Measurements from ENCODE around the gene KBTBD7.

KBTBD7 gene

DNA sequence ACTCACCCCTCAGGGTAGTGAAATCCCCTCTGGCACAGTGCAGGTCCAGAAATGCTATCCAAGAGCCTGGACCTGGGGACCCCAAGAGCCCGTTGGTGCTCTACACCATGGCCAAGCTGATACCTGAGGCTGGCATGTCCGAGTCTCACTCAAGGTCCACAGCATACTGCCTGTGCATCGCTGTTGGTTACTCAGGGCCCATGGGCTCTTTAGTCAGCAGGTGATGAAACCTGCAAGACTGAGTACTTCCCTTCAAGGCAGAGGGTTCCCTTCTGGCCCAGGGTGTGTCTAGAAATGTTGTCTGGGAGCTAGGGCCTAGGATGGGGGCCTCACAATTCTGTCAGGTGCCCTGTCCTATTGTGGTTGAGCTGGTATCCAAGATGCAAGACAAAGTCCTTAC lies 19.6 kb upstream of the KBTBD7 start:
- no peak for DNase-seq (ENCODE audit: insufficient read length, low spot score)
- no peak for TF ChIP-seq POLR2A (IDR thresholded peaks at IDR 0.05; ENCODE audit: low read depth, low read length)
- FAIRE-seq = no peak

GRCh38 chr13:41213316-41213715 lies 18.9 kb upstream of the KBTBD7 start:
- DNase-seq (ENCODE audit: insufficient read length, low spot score) (no peak), FAIRE-seq (no peak)
- no peak for TF ChIP-seq POLR2A (IDR thresholded peaks at IDR 0.05; ENCODE audit: low read depth, low read length)

- no peak for TF ChIP-seq POLR2A (IDR thresholded peaks at IDR 0.05; ENCODE audit: low read depth, low read length)
- FAIRE-seq (no peak), DNase-seq (ENCODE audit: insufficient read length, low spot score) (no peak)
These were observed 18.5 kb upstream of the KBTBD7 start for GRCh38 chr13:41212881-41213280.

GRCh38 chr13:41211062-41211461 lies 16.7 kb upstream of the KBTBD7 start:
- FAIRE-seq = no peak
- TF ChIP-seq POLR2A (IDR thresholded peaks at IDR 0.05; ENCODE audit: low read depth, low read length) = no peak
- no peak for DNase-seq (ENCODE audit: insufficient read length, low spot score)

- DNase-seq (ENCODE audit: insufficient read length, low spot score) = no peak
- FAIRE-seq = no peak
- no peak for TF ChIP-seq POLR2A (IDR thresholded peaks at IDR 0.05; ENCODE audit: low read depth, low read length)
These were observed 12.1 kb upstream of the KBTBD7 start for GRCh38 chr13:41206467-41206866.

DNA sequence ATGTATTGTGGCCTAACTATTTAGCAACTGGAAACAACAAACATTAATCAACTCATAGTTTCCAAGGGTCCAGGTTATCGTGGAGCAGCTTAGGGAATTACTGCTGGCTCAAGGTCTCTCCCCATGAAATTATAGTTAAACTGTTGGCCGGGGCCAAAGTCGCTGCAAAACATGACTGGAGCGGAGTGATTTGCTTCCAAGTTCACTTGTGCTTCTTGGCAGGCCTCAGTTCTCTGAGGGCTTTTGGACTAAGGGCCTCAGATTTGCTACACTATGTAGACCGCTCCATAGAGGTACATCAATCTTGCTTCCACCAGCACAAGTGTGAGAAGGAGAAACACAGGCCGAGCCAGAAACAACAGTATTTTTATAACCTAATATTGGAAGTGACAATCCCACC lies 9.4 kb upstream of the KBTBD7 start:
- no peak for FAIRE-seq
- DNase-seq (ENCODE audit: insufficient read length, low spot score) = no peak
- no peak for TF ChIP-seq POLR2A (IDR thresholded peaks at IDR 0.05; ENCODE audit: low read depth, low read length)

DNA sequence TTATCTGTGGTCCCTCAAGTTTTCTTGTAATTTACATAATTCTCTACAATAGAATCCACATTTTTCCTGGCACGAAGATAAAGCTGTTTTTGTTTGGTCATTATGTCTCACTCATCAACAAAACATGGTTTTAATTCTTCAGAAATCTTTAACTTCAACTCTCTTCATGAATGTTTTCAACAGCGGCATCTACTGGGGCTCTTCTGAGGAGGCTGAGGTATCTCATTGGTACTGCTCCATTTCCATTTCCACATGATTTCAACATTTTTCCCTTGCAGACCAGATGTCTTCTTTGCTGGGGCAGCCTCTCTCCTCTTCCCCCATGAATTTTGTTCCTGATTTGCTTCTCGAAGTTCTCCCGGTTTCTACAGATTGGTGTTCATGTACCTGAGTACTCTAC lies 5.8 kb upstream of the KBTBD7 start:
- no peak for TF ChIP-seq POLR2A (IDR thresholded peaks at IDR 0.05; ENCODE audit: low read depth, low read length)
- FAIRE-seq (no peak), DNase-seq (ENCODE audit: insufficient read length, low spot score) (no peak)

- FAIRE-seq = no peak
- no peak for DNase-seq (ENCODE audit: insufficient read length, low spot score)
- TF ChIP-seq POLR2A (IDR thresholded peaks at IDR 0.05; ENCODE audit: low read depth, low read length) = no peak
These were observed 5.2 kb upstream of the KBTBD7 start for GRCh38 chr13:41199526-41199925.

DNA sequence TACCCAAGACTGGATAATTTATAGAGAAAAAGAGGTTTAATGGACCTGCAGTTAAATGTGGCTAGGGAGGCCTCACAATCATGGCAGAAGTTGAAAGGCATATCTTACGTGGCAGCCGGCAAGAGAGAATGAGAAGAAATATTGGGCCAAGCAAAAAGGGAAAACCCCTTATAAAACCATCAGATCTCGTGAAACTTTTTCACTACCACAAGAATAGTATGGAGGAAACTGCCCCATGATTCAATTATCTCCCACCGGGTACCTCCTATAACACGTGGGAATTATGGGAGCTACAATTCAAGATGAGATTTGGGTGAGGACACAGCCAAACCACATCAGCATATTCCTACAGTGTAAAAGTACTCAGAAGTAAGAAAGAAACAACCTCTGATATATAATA lies 4.7 kb upstream of the KBTBD7 start:
- FAIRE-seq = no peak
- TF ChIP-seq POLR2A (IDR thresholded peaks at IDR 0.05; ENCODE audit: low read depth, low read length) = no peak
- DNase-seq (ENCODE audit: insufficient read length, low spot score) = no peak

- TF ChIP-seq POLR2A (IDR thresholded peaks at IDR 0.05; ENCODE audit: low read depth, low read length) = no peak
- DNase-seq (ENCODE audit: insufficient read length, low spot score) (no peak), FAIRE-seq (no peak)
These were observed 2.3 kb upstream of the KBTBD7 start for GRCh38 chr13:41196620-41197019.

DNA sequence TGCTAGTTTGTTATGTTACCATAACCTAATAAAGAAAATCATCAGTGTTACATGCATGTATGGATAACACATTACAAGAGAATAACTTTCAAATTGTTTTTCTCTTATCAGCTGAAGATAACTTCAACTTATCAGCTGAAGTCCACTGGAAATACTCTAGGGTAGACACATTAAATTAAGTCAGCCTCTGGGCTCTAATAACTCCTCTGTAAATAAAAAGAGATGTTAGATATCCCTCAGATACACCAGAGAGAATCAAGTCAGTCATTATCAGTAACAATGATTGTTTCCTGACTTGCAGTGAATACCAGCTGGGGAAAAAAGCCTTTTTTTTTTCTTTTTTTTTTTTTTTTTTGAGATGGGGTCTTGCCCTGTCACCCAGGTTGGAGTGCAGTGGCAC lies 1.6 kb upstream of the KBTBD7 start:
- no peak for DNase-seq (ENCODE audit: insufficient read length, low spot score)
- TF ChIP-seq POLR2A (IDR thresholded peaks at IDR 0.05; ENCODE audit: low read depth, low read length) = no peak
- no peak for FAIRE-seq

DNA sequence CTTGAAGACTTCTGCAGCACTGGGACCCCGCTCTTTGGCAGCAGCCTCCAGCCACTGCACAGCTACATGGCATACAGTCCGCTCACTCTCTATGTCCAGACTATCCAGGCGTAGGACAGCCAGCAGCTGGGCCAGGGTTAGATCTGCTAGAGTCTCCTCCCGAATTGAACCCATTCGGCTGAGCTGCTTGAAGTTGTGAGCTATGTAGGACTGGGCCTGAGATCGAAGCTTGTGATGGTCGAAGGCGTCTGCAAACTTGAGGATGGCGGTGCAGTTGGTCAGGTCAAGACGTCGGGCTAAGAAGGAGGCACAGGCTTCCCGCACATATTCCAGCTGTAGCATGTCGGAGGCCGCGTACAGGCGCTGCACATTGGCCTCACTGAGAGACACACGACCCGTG lies 900 bp downstream of the KBTBD7 start:
- no peak for TF ChIP-seq POLR2A (IDR thresholded peaks at IDR 0.05; ENCODE audit: low read depth, low read length)
- no peak for DNase-seq (ENCODE audit: insufficient read length, low spot score)
- no peak for FAIRE-seq

- no peak for TF ChIP-seq POLR2A (IDR thresholded peaks at IDR 0.05; ENCODE audit: low read depth, low read length)
- DNase-seq (ENCODE audit: insufficient read length, low spot score) (no peak), FAIRE-seq (no peak)
These were observed 5.8 kb downstream of the KBTBD7 start for GRCh38 chr13:41188584-41188983.

- DNase-seq (ENCODE audit: insufficient read length, low spot score) (no peak), FAIRE-seq (no peak)
- TF ChIP-seq POLR2A (IDR thresholded peaks at IDR 0.05; ENCODE audit: low read depth, low read length) = no peak
These were observed 7.9 kb downstream of the KBTBD7 start for GRCh38 chr13:41186481-41186880.

- DNase-seq (ENCODE audit: insufficient read length, low spot score) = no peak
- FAIRE-seq = no peak
- TF ChIP-seq POLR2A (IDR thresholded peaks at IDR 0.05; ENCODE audit: low read depth, low read length) = no peak
These were observed 12.1 kb downstream of the KBTBD7 start for GRCh38 chr13:41182231-41182630.

- no peak for DNase-seq (ENCODE audit: insufficient read length, low spot score)
- no peak for TF ChIP-seq POLR2A (IDR thresholded peaks at IDR 0.05; ENCODE audit: low read depth, low read length)
- FAIRE-seq = no peak
These were observed 14.6 kb downstream of the KBTBD7 start for GRCh38 chr13:41179593-41180250.
